Liver (tissue), 9 donors: ENCODE data around the gene SLC5A1. TPM values are rescaled to one million over a fixed set of nuclear protein-coding genes. Genes with fewer than 3 reads are reported as not detected.

ENCODE experiments used
- DNase-seq: peaks from one replicate; pipeline ENCODE4 v3.0.0-alpha.2; 2017; ENCODE audit warnings: low spot score
- H3K27ac ChIP-seq, 2 donors: one replicate each; pipeline ENCODE4 v1.7.0; 2013; ENCODE audit warnings: inconsistent platforms in 2 of 2, low read length in 2 of 2, control low read depth in 1 of 2, low read depth in 1 of 2, mild to moderate bottlenecking in 1 of 2
- H3K27me3 ChIP-seq, 4 donors: one replicate each; pipeline versions ENCODE4 v1.6.1 to v1.7.0; 2013; ENCODE audit warnings: low read length in 3 of 4, inconsistent platforms in 1 of 4, mild to moderate bottlenecking in 1 of 4, moderate library complexity in 1 of 4; ENCODE audit not compliant: control insufficient read depth in 4 of 4, insufficient read depth in 4 of 4
- H3K36me3 ChIP-seq, 4 donors: one replicate each; pipeline versions ENCODE4 v1.6.1 to v1.7.0; 2013; ENCODE audit warnings: low read length in 3 of 4, mild to moderate bottlenecking in 3 of 4, low read depth in 1 of 4, moderate library complexity in 1 of 4; ENCODE audit not compliant: control insufficient read depth in 4 of 4, insufficient read depth in 3 of 4
- H3K4me1 ChIP-seq, 4 donors: one replicate each; pipeline versions ENCODE4 v1.6.1 to v1.7.0; 2013; ENCODE audit warnings: low read length in 3 of 4, mild to moderate bottlenecking in 3 of 4, moderate library complexity in 1 of 4; ENCODE audit not compliant: control insufficient read depth in 4 of 4, insufficient read depth in 4 of 4
- H3K4me3 ChIP-seq, 3 donors: one replicate each; pipeline versions ENCODE4 v1.6.1 to v1.7.0; 2013; ENCODE audit warnings: low read length in 3 of 3, control low read depth in 1 of 3, low read depth in 1 of 3, mild to moderate bottlenecking in 1 of 3
- H3K9ac ChIP-seq, 2 donors: one replicate each; pipeline ENCODE4 v1.7.0; 2013; ENCODE audit warnings: low read length in 2 of 2, mild to moderate bottlenecking in 2 of 2, moderate library complexity in 2 of 2, control low read depth in 1 of 2, low read depth in 1 of 2
- H3K9me3 ChIP-seq, 4 donors: one replicate each; pipeline versions ENCODE4 v1.6.1 to v1.7.0; 2013; ENCODE audit warnings: low read length in 3 of 4; ENCODE audit not compliant: control insufficient read depth in 4 of 4
- ATF3 ChIP-seq: IDR thresholded peaks from 2 replicates; pipeline ENCODE4 v1.6.1; 2016; ENCODE audit warnings: antibody characterized with exemption
- EGR1 ChIP-seq, 2 donors: IDR thresholded peaks; 2 replicates each; pipeline ENCODE4 v1.6.1; 2016 to 2018; ENCODE audit warnings: antibody characterized with exemption in 2 of 2, low read depth in 2 of 2
- FOXA1 ChIP-seq: IDR thresholded peaks from 2 replicates; pipeline ENCODE4 v1.6.1; 2016; ENCODE audit warnings: antibody characterized with exemption
- FOXA2 ChIP-seq: IDR thresholded peaks from 2 replicates; pipeline ENCODE4 v1.6.1; 2016; ENCODE audit warnings: antibody characterized with exemption
- GABPA ChIP-seq, 2 donors: IDR thresholded peaks in 1 of 2; conservative IDR thresholded peaks in 1 of 2; 2 replicates each; pipeline ENCODE4 v1.6.1; 2016; ENCODE audit warnings: antibody characterized with exemption in 2 of 2, mild to moderate bottlenecking in 1 of 2, moderate library complexity in 1 of 2
- HNF4A ChIP-seq, 2 donors: conservative IDR thresholded peaks; 2 replicates each; pipeline ENCODE4 v1.6.1; 2016; ENCODE audit warnings: antibody characterized with exemption in 2 of 2, mild to moderate bottlenecking in 2 of 2
- HNF4G ChIP-seq: IDR thresholded peaks from 2 replicates; pipeline ENCODE4 v1.6.1; 2016; ENCODE audit warnings: antibody characterized with exemption
- JUND ChIP-seq, 2 donors: IDR thresholded peaks; 2 replicates each; pipeline ENCODE4 v1.6.1; 2016; ENCODE audit warnings: antibody characterized with exemption in 2 of 2
- MAX ChIP-seq: IDR thresholded peaks from 2 replicates; pipeline ENCODE4 v1.6.1; 2016; ENCODE audit warnings: antibody characterized with exemption
- NR2F2 ChIP-seq: IDR thresholded peaks from 2 replicates; pipeline ENCODE4 v1.6.1; 2016; ENCODE audit warnings: antibody characterized with exemption
- RAD21 ChIP-seq, 2 donors: IDR thresholded peaks; 2 replicates each; pipeline ENCODE4 v1.6.1; 2016; ENCODE audit warnings: antibody characterized with exemption in 2 of 2, mild to moderate bottlenecking in 2 of 2
- RXRA ChIP-seq, 2 donors: IDR thresholded peaks; 2 replicates each; pipeline ENCODE4 v1.6.1; 2017 to 2018; ENCODE audit warnings: antibody characterized with exemption in 2 of 2, mild to moderate bottlenecking in 1 of 2
- SP1 ChIP-seq: IDR thresholded peaks from 2 replicates; pipeline ENCODE4 v1.6.1; 2018; ENCODE audit warnings: antibody characterized with exemption, mild to moderate bottlenecking
- TAF1 ChIP-seq: conservative IDR thresholded peaks from 2 replicates; pipeline ENCODE4 v1.6.1; 2016; ENCODE audit warnings: antibody characterized with exemption, mild to moderate bottlenecking
- YY1 ChIP-seq: IDR thresholded peaks from 2 replicates; pipeline ENCODE4 v1.6.1; 2016; ENCODE audit warnings: antibody characterized with exemption, mild to moderate bottlenecking
- ZBTB33 ChIP-seq: IDR thresholded peaks from 2 replicates; pipeline ENCODE4 v1.6.1; 2016; ENCODE audit warnings: antibody characterized with exemption
- WGBS: extraction: QIAGEN DNeasy Blood & Tissue Kit; methylation state at CpG from one replicate; pipeline ENCODE4 v1.1.7; 2013; 5-methylcytosine and 5-hydroxymethylcytosine counted together
- polyA plus RNA-seq, 2 donors: library from polyadenylated mRNA; stranded (reverse) in 1 of 2; unstranded in 1 of 2; fragments of 200-250 nt in 1 of 2; fragments of >200 nt in 1 of 2; fragmentation: Nextera tagmentation in 1 of 2; extraction: Ambion mirVana in 1 of 2; gene quantifications; one replicate each; pipeline versions ENCODE4 v1.2.1 to v1.2.3, GENCODE V29; 2013 to 2015
- total RNA-seq, 2 donors: library from RNA; depleted of rRNA; stranded (reverse); fragments of >200 nt; gene quantifications; one replicate each; pipeline ENCODE4 v1.2.3, GENCODE V29; 2014
- TF ChIP-seq, protein P1 (sequence below): IDR thresholded peaks from 2 replicates; pipeline ENCODE4 v1.6.1; 2016; ENCODE audit warnings: antibody characterized with exemption, mild to moderate bottlenecking
- TF ChIP-seq, protein P2 (sequence below): fragments of 150-350 bp; IDR thresholded peaks from 2 replicates; pipeline ENCODE4 v1.5.1; 2017; ENCODE audit warnings: improper control_type of control experiment, low read depth, low read length; ENCODE audit not compliant: missing input control
- donor health status: healthy.
- donor health status: healthy.
- donor health status: healthy.
- donor health status: healthy.
- donor health status: healthy.

The SLC5A1 gene
- total and polyA plus RNA-seq, 4 donors, result under 0.01 to 6.4 (median 2.5) TPM

DNA sequence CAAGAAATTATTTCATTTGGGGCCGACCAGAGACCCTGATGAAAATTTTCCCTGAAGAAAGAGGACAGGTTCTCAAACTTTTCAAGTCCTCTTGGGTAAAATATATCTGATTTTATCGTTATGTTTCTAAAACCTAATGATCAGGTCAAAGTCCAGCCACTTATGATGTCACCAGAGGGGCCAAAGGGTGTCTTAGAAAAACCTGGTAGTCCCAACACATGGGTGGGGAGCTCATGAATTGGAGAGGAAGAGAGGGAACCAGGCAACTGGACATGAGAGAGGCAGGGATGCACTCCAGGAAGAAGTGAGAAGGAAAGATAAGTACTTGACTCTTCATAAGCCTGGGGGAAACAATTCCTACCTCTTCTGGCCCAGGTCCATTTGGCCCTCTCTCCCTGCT lies 9.2 kb downstream of the SLC5A1 start:
- no peak overlapping the region for H3K9ac ChIP-seq
- no peaks in the 10 kb centered on the region for H3K9me3 ChIP-seq
- H3K36me3 ChIP-seq, result no peaks in the 10 kb centered on the region
- H3K4me3 ChIP-seq, result no peak overlapping the region
- no peak overlapping the region for H3K27ac ChIP-seq
- H3K27me3 ChIP-seq, result peaks cover 0 to 3% (median 0%) of the 10 kb centered on the region in 4 donors
- no peak for DNase-seq
- 79% methylated on average over 2 of the region's 2 CpGs for WGBS
- TF ChIP-seq FOXA1, result no peak
- no peak for TF ChIP-seq HNF4A (conservative IDR thresholded peaks at IDR 0.05)
- TF ChIP-seq ATF3, result no peak
- no peak for TF ChIP-seq EGR1 (IDR thresholded peaks at IDR 0.05; ENCODE audit: low read depth in 2 of 2)
- TF ChIP-seq ZBTB33, result no peak
- no peak for TF ChIP-seq YY1
- TF ChIP-seq HNF4G, result no peak
- no peak for TF ChIP-seq RAD21 (IDR thresholded peaks at IDR 0.05)
- no peak for TF ChIP-seq NR2F2
- TF ChIP-seq, protein P1, sequence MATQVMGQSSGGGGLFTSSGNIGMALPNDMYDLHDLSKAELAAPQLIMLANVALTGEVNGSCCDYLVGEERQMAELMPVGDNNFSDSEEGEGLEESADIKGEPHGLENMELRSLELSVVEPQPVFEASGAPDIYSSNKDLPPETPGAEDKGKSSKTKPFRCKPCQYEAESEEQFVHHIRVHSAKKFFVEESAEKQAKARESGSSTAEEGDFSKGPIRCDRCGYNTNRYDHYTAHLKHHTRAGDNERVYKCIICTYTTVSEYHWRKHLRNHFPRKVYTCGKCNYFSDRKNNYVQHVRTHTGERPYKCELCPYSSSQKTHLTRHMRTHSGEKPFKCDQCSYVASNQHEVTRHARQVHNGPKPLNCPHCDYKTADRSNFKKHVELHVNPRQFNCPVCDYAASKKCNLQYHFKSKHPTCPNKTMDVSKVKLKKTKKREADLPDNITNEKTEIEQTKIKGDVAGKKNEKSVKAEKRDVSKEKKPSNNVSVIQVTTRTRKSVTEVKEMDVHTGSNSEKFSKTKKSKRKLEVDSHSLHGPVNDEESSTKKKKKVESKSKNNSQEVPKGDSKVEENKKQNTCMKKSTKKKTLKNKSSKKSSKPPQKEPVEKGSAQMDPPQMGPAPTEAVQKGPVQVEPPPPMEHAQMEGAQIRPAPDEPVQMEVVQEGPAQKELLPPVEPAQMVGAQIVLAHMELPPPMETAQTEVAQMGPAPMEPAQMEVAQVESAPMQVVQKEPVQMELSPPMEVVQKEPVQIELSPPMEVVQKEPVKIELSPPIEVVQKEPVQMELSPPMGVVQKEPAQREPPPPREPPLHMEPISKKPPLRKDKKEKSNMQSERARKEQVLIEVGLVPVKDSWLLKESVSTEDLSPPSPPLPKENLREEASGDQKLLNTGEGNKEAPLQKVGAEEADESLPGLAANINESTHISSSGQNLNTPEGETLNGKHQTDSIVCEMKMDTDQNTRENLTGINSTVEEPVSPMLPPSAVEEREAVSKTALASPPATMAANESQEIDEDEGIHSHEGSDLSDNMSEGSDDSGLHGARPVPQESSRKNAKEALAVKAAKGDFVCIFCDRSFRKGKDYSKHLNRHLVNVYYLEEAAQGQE, result no peak
- no peak for TF ChIP-seq JUND (IDR thresholded peaks at IDR 0.05)
- TF ChIP-seq, protein P2, sequence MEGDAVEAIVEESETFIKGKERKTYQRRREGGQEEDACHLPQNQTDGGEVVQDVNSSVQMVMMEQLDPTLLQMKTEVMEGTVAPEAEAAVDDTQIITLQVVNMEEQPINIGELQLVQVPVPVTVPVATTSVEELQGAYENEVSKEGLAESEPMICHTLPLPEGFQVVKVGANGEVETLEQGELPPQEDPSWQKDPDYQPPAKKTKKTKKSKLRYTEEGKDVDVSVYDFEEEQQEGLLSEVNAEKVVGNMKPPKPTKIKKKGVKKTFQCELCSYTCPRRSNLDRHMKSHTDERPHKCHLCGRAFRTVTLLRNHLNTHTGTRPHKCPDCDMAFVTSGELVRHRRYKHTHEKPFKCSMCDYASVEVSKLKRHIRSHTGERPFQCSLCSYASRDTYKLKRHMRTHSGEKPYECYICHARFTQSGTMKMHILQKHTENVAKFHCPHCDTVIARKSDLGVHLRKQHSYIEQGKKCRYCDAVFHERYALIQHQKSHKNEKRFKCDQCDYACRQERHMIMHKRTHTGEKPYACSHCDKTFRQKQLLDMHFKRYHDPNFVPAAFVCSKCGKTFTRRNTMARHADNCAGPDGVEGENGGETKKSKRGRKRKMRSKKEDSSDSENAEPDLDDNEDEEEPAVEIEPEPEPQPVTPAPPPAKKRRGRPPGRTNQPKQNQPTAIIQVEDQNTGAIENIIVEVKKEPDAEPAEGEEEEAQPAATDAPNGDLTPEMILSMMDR, result no peak
- no peak for TF ChIP-seq TAF1
- TF ChIP-seq MAX, result no peak
- TF ChIP-seq GABPA (IDR thresholded peaks at IDR 0.05 in 1 of 2, conservative IDR thresholded peaks at IDR 0.05 in 1 of 2), result no peak
- TF ChIP-seq RXRA (IDR thresholded peaks at IDR 0.05), result no peak
- TF ChIP-seq SP1, result no peak
- no peak for TF ChIP-seq FOXA2
- no peaks in the 10 kb centered on the region for H3K4me1 ChIP-seq
